GM23338 (cell line): ENCODE data around the gene MAGI1. TPM values are rescaled to one million over a fixed set of nuclear protein-coding genes. Genes with fewer than 3 reads are reported as not detected.

Source experiments
- ATAC-seq: fragments of 200-7000 bp; cut with Tn5 transposase; 3 replicates; pipeline ENCODE4 v1.9.1; 2020
- DNase-seq: peaks from one replicate; pipeline ENCODE4 v3.0.0-alpha.2; 2015; ENCODE audit warnings: low spot score
- H2AFZ ChIP-seq: fragments of 200-600 bp; sonication (generic); 2 replicates; pipeline ENCODE4 v1.8.0; 2016; ENCODE audit warnings: antibody characterized with exemption, mild to moderate bottlenecking, moderate library complexity
- H3F3A ChIP-seq: fragments of 200-600 bp; sonication (generic); replicated peaks from 2 replicates; pipeline ENCODE4 v1.8.0; 2017; ENCODE audit warnings: antibody characterized with exemption, mixed run types, low read depth
- H3K27ac ChIP-seq: fragments of 200-600 bp; sonication (generic); 2 replicates; pipeline ENCODE4 v1.6.1; 2016; ENCODE audit warnings: low read depth
- H3K27me3 ChIP-seq: fragments of 200-600 bp; sonication (generic); 2 replicates; pipeline ENCODE4 v1.8.0; 2016; ENCODE audit warnings: mild to moderate bottlenecking, mixed run types, moderate library complexity; ENCODE audit not compliant: insufficient read depth
- H3K36me3 ChIP-seq: fragments of 200-600 bp; sonication (generic); 2 replicates; pipeline ENCODE4 v1.8.0; 2016; ENCODE audit warnings: mild to moderate bottlenecking; ENCODE audit not compliant: insufficient read depth
- H3K4me1 ChIP-seq: fragments of 200-600 bp; sonication (generic); 2 replicates; pipeline ENCODE4 v1.8.0; 2016; ENCODE audit warnings: mild to moderate bottlenecking, moderate library complexity; ENCODE audit not compliant: insufficient read depth
- H3K4me2 ChIP-seq: fragments of 200-600 bp; sonication (generic); 2 replicates; pipeline ENCODE4 v1.7.1; 2017; ENCODE audit warnings: mixed run types
- H3K4me3 ChIP-seq: fragments of 200-600 bp; sonication (generic); 2 replicates; pipeline ENCODE4 v1.6.1; 2016; ENCODE audit warnings: mixed run types
- H3K79me2 ChIP-seq: fragments of 200-600 bp; sonication (generic); replicated peaks from 2 replicates; pipeline ENCODE4 v1.8.0; 2017; ENCODE audit warnings: mild to moderate bottlenecking; ENCODE audit not compliant: insufficient read depth
- H3K9me2 ChIP-seq: fragments of 200-600 bp; sonication (generic); 2 replicates; pipeline ENCODE4 v1.8.0; 2017; ENCODE audit not compliant: insufficient read depth
- H4K20me1 ChIP-seq: fragments of 200-600 bp; sonication (generic); replicated peaks from 2 replicates; pipeline ENCODE4 v1.8.0; 2017; ENCODE audit warnings: mild to moderate bottlenecking; ENCODE audit not compliant: insufficient read depth
- H3K27ac Mint-ChIP-seq: 2 replicates; pipeline ENCODE4 v1.8.0; 2020; ENCODE audit warnings: inconsistent platforms, mild to moderate bottlenecking, moderate library complexity, mixed read lengths
- H3K27me3 Mint-ChIP-seq: 3 replicates; pipeline ENCODE4 v1.8.0; 2022; ENCODE audit warnings: low read depth, mild to moderate bottlenecking, moderate library complexity, mixed read lengths, inconsistent platforms; ENCODE audit not compliant: insufficient read depth, poor library complexity
- H3K36me3 Mint-ChIP-seq: 3 replicates; pipeline ENCODE4 v1.8.0; 2021; ENCODE audit warnings: low read depth, mild to moderate bottlenecking, inconsistent platforms, moderate library complexity, mixed read lengths
- H3K4me1 Mint-ChIP-seq: 3 replicates; pipeline ENCODE4 v1.8.0; 2020; ENCODE audit warnings: mild to moderate bottlenecking, inconsistent platforms, mixed read lengths
- H3K4me3 Mint-ChIP-seq: 3 replicates; pipeline ENCODE4 v1.8.0; 2021; ENCODE audit warnings: moderate library complexity, mild to moderate bottlenecking, inconsistent platforms, mixed read lengths
- H3K9me3 Mint-ChIP-seq: 3 replicates; pipeline ENCODE4 v1.8.0; 2020; ENCODE audit warnings: moderate library complexity, mild to moderate bottlenecking, inconsistent platforms, mixed read lengths
- CREB1 ChIP-seq: fragments of 250-450 bp; sonication (Bioruptor Pico); IDR thresholded peaks from 2 replicates; pipeline ENCODE4 v1.5.0; 2020; ENCODE audit warnings: low read depth, mild to moderate bottlenecking, moderate library complexity
- EZH2 ChIP-seq: fragments of 200-600 bp; sonication (generic); IDR thresholded peaks from one replicate; pipeline ENCODE4 v1.8.0; 2017; ENCODE audit warnings: antibody characterized with exemption, mild to moderate bottlenecking, low read depth; ENCODE audit not compliant: unreplicated experiment
- EZH2phosphoT487 ChIP-seq: fragments of 200-600 bp; sonication (generic); IDR thresholded peaks from one replicate; pipeline ENCODE4 v1.8.1; 2018; ENCODE audit warnings: antibody characterized with exemption; ENCODE audit not compliant: unreplicated experiment
- JUNB ChIP-seq: IDR thresholded peaks from one replicate; pipeline ENCODE4 v1.6.1; 2016; ENCODE audit warnings: antibody characterized with exemption; ENCODE audit not compliant: unreplicated experiment
- STAT1 ChIP-seq: IDR thresholded peaks from one replicate; pipeline ENCODE4 v1.6.1; 2016; ENCODE audit warnings: antibody characterized with exemption; ENCODE audit not compliant: unreplicated experiment
- ZNF331 ChIP-seq: fragments of 250-450 bp; sonication (Bioruptor Pico); IDR thresholded peaks from 2 replicates; pipeline ENCODE4 v1.5.0; 2020; ENCODE audit warnings: low read depth, mild to moderate bottlenecking, moderate library complexity
- polyA plus RNA-seq: library from polyadenylated mRNA; unstranded; fragments of >200 nt; fragmentation: Nextera tagmentation; extraction: Ambion mirVana; gene quantifications from 2 replicates; pipeline ENCODE4 v1.2.1, GENCODE V29; 2016
- total RNA-seq: library from RNA; depleted of rRNA; stranded (reverse); fragments of >200 nt; shearing (Covaris generic); gene quantifications from 2 replicates; pipeline ENCODE4 v1.2.3, GENCODE V29; 2014
- TF ChIP-seq, protein P1 (sequence below), 2 experiments: fragments of 200-600 bp in 1 of 2; sonication (generic) in 1 of 2; conservative IDR thresholded peaks; 2 replicates each; pipeline versions ENCODE4 v1.5.1 to v1.6.1; 2016 to 2017; ENCODE audit warnings: antibody characterized with exemption in 2 of 2, low read depth in 2 of 2, mild to moderate bottlenecking in 2 of 2, moderate library complexity in 1 of 2
- TF ChIP-seq, protein P2 (sequence below): IDR thresholded peaks from one replicate; pipeline ENCODE4 v1.6.1; 2018; ENCODE audit warnings: antibody characterized with exemption; ENCODE audit not compliant: unreplicated experiment

Gene MAGI1
- total and polyA plus RNA-seq, 2 experiments from 2014 or later, result 27.4 to 71.2 TPM

DNA sequence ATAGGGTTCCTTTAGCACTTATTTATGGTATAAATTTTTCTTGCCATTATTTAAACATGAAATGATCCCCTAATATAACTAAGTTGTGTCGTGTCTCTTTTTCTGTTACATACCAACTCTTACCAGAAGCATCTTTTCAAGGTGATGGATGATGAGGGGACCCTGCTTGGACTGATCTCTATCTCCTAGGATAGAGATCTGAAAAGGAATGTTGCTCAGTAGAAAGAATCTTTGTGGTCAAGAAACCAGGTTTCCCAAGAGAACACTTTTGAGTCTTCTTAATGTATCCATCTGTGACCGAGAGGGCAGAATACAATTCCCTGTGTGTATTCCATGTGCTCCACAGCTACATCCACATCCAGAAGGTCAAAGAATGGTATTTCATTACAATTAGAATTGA is 409.7 kb downstream of the MAGI1 start:
- no peak overlapping the region for H3K27ac Mint-ChIP-seq
- DNase-seq (no peak), ATAC-seq (no peak)
- TF ChIP-seq EZH2 (no peak), STAT1 (no peak), EZH2phosphoT487 (no peak)
- TF ChIP-seq, protein P1, sequence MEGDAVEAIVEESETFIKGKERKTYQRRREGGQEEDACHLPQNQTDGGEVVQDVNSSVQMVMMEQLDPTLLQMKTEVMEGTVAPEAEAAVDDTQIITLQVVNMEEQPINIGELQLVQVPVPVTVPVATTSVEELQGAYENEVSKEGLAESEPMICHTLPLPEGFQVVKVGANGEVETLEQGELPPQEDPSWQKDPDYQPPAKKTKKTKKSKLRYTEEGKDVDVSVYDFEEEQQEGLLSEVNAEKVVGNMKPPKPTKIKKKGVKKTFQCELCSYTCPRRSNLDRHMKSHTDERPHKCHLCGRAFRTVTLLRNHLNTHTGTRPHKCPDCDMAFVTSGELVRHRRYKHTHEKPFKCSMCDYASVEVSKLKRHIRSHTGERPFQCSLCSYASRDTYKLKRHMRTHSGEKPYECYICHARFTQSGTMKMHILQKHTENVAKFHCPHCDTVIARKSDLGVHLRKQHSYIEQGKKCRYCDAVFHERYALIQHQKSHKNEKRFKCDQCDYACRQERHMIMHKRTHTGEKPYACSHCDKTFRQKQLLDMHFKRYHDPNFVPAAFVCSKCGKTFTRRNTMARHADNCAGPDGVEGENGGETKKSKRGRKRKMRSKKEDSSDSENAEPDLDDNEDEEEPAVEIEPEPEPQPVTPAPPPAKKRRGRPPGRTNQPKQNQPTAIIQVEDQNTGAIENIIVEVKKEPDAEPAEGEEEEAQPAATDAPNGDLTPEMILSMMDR (conservative IDR thresholded peaks at IDR 0.05; ENCODE audit: low read depth in 2 of 2), result no peak
- H3K4me2 ChIP-seq, result no peak overlapping the region
- H3F3A ChIP-seq, result no peaks in the 10 kb centered on the region
- H4K20me1 ChIP-seq, result no peaks in the 10 kb centered on the region
- no peaks in the 10 kb centered on the region for H3K27me3 ChIP-seq
- no peak overlapping the region for H3K27ac ChIP-seq
- H2AFZ ChIP-seq, result no peak overlapping the region
- no peaks in the 10 kb centered on the region for H3K9me2 ChIP-seq
- H3K27me3 Mint-ChIP-seq, result peaks cover under 1% of the 10 kb centered on the region
- peaks cover 28% of the 10 kb centered on the region for H3K4me1 Mint-ChIP-seq
- no peak overlapping the region for H3K4me3 ChIP-seq
- H3K4me3 Mint-ChIP-seq, result no peak overlapping the region
- no peaks in the 10 kb centered on the region for H3K9me3 Mint-ChIP-seq
- peaks cover 15% of the 10 kb centered on the region for H3K4me1 ChIP-seq
- H3K36me3 ChIP-seq, result no peaks in the 10 kb centered on the region
- H3K36me3 Mint-ChIP-seq, result no peaks in the 10 kb centered on the region
- no peaks in the 10 kb centered on the region; the same call in 1 of the 2 replicates for H3K79me2 ChIP-seq

DNA sequence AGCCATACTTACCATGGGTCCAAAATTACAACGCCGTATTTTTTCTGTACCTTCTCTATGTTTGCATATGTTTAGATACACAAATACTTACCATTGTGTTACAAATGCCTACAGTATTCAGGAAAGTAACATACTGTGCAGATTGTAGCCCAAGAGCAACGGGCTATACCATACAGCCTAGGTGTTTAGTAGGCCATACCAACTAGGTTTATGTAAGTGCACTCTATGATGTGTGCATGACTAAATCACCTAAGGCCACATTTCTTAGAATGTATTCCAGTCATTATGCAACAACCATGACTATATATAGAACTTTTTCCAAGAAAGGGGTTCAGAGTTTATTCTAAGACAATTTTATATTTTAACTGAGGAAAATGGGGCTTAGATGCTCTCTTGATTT is 411.7 kb downstream of the MAGI1 start:
- DNase-seq (no peak), ATAC-seq (peak; percentile 45; the same call in 2 of the 3 replicates)
- no peaks in the 10 kb centered on the region for H3K9me2 ChIP-seq
- Mint-ChIP-seq H3K4me3 (no peak overlapping the region), H3K27me3 (no peaks in the 10 kb centered on the region), H3K36me3 (no peaks in the 10 kb centered on the region), H3K9me3 (no peaks in the 10 kb centered on the region), H3K27ac (no peak overlapping the region), H3K4me1 (peaks cover 21% of the 10 kb centered on the region)
- no peak overlapping the region for H3K27ac ChIP-seq
- no peaks in the 10 kb centered on the region for H3F3A ChIP-seq
- no peaks in the 10 kb centered on the region for H3K36me3 ChIP-seq
- H3K4me3 ChIP-seq, result no peak overlapping the region
- no peaks in the 10 kb centered on the region for H3K79me2 ChIP-seq
- peak overlapping the region; percentile 30; the same call in 1 of the 2 replicates for H3K4me2 ChIP-seq
- H2AFZ ChIP-seq, result no peak overlapping the region
- H3K4me1 ChIP-seq, result peaks cover 11% of the 10 kb centered on the region; the same call in 1 of the 2 replicates
- H4K20me1 ChIP-seq, result no peaks in the 10 kb centered on the region
- no peaks in the 10 kb centered on the region for H3K27me3 ChIP-seq
- TF ChIP-seq CREB1 (CRISPR knock-in tag), result no peak
- TF ChIP-seq, protein P2, sequence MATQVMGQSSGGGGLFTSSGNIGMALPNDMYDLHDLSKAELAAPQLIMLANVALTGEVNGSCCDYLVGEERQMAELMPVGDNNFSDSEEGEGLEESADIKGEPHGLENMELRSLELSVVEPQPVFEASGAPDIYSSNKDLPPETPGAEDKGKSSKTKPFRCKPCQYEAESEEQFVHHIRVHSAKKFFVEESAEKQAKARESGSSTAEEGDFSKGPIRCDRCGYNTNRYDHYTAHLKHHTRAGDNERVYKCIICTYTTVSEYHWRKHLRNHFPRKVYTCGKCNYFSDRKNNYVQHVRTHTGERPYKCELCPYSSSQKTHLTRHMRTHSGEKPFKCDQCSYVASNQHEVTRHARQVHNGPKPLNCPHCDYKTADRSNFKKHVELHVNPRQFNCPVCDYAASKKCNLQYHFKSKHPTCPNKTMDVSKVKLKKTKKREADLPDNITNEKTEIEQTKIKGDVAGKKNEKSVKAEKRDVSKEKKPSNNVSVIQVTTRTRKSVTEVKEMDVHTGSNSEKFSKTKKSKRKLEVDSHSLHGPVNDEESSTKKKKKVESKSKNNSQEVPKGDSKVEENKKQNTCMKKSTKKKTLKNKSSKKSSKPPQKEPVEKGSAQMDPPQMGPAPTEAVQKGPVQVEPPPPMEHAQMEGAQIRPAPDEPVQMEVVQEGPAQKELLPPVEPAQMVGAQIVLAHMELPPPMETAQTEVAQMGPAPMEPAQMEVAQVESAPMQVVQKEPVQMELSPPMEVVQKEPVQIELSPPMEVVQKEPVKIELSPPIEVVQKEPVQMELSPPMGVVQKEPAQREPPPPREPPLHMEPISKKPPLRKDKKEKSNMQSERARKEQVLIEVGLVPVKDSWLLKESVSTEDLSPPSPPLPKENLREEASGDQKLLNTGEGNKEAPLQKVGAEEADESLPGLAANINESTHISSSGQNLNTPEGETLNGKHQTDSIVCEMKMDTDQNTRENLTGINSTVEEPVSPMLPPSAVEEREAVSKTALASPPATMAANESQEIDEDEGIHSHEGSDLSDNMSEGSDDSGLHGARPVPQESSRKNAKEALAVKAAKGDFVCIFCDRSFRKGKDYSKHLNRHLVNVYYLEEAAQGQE, result no peak
- TF ChIP-seq STAT1, result no peak
- no peak for TF ChIP-seq ZNF331 (CRISPR knock-in tag)
- TF ChIP-seq JUNB, result no peak
